SU-DHL-6 (cell line): ENCODE data around the gene MLLT10.

ENCODE experiments used
- CTCF ChIP-seq: fragments of 200-600 bp; sonication (generic); IDR thresholded peaks from one replicate; pipeline ENCODE4 v1.5.1; 2017; ENCODE audit warnings: antibody characterized with exemption, mild to moderate bottlenecking, low read length, moderate library complexity; ENCODE audit not compliant: insufficient read depth, poor library complexity, severe bottlenecking
- EZH2phosphoT487 ChIP-seq: fragments of 200-600 bp; sonication (generic), shearing (Covaris generic); conservative IDR thresholded peaks from 2 replicates; pipeline ENCODE4 v1.6.1; 2018; ENCODE audit warnings: mild to moderate bottlenecking, antibody characterized with exemption, low read length, moderate library complexity, mixed read lengths

DNA sequence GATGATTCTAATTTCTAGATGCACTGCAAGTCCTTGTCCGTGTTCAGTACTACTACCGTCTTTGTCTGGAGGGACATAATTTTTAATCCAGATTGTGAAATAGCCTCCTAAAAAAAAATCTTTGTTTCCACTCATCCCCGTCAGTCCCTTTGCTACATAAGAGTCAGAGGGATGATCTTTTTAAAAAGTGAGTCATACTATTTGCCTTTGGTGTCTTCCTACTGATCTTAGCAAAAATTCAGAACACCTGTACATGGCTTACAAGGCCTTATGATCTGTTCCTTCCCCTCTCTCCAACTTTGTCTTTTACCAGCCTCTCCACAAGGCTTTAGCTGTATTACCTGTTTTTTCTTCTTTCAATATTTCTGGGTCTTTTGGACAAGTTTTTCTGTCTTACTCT, 173.5 kb downstream of the MLLT10 start:
- TF ChIP-seq CTCF (no peak), EZH2phosphoT487 (no peak)
